Osteoblast (primary cell): ENCODE results near the gene DNAH6. TPM values are rescaled to one million over a fixed set of nuclear protein-coding genes. Genes with fewer than 3 reads are reported as not detected.

Experiments
- DNase-seq: peaks from one replicate; pipeline ENCODE4 v3.0.0; 2011; ENCODE audit warnings: low spot score, mixed read lengths; ENCODE audit not compliant: insufficient read length; ENCODE audit errors: missing footprints
- H2AFZ ChIP-seq: 2 replicates; pipeline ENCODE4 v1.6.0; 2011; ENCODE audit warnings: mild to moderate bottlenecking, low read length
- H3K27ac ChIP-seq: 2 replicates; pipeline ENCODE4 v1.5.1; 2011; ENCODE audit warnings: mild to moderate bottlenecking, low read depth, low read length, moderate library complexity
- H3K27me3 ChIP-seq: 2 replicates; pipeline ENCODE4 v1.6.0; 2012; ENCODE audit warnings: mild to moderate bottlenecking, control low read depth, inconsistent platforms, low read length, moderate library complexity; ENCODE audit not compliant: insufficient read depth
- H3K36me3 ChIP-seq: 2 replicates; pipeline ENCODE4 v1.5.1; 2011; ENCODE audit warnings: mild to moderate bottlenecking, low read length, control low read depth, moderate library complexity; ENCODE audit not compliant: insufficient read depth
- H3K4me1 ChIP-seq: 2 replicates; pipeline ENCODE4 v1.5.1; 2011; ENCODE audit warnings: mild to moderate bottlenecking, low read length, control low read depth, moderate library complexity; ENCODE audit not compliant: insufficient read depth
- H3K4me2 ChIP-seq: 2 replicates; pipeline ENCODE4 v1.6.0; 2011; ENCODE audit warnings: mild to moderate bottlenecking, low read length; ENCODE audit not compliant: insufficient read depth
- H3K4me3 ChIP-seq: fragments of 200-600 bp; sonication (generic); 3 replicates; pipeline ENCODE4 v1.5.1; 2012; ENCODE audit warnings: mild to moderate bottlenecking, low read length, inconsistent platforms; ENCODE audit not compliant: insufficient read depth
- H3K79me2 ChIP-seq: 2 replicates; pipeline ENCODE4 v1.6.0; 2012; ENCODE audit warnings: mild to moderate bottlenecking, low read length, control low read depth, inconsistent platforms; ENCODE audit not compliant: insufficient read depth
- H3K9me3 ChIP-seq: 2 replicates; pipeline ENCODE4 v1.5.1; 2011; ENCODE audit warnings: low read depth, low read length, control low read depth
- H4K20me1 ChIP-seq: 2 replicates; pipeline ENCODE4 v1.6.0; 2012; ENCODE audit warnings: mild to moderate bottlenecking, low read length, control low read depth; ENCODE audit not compliant: insufficient read depth
- total RNA-seq: library from RNA; depleted of rRNA; stranded (reverse); fragments of >200 nt; gene quantifications from 2 replicates; pipeline ENCODE4 v1.2.3, GENCODE V29; 2012
- TF ChIP-seq, protein P1 (sequence below): IDR thresholded peaks from 2 replicates; pipeline ENCODE4 v1.5.1; 2011; ENCODE audit warnings: mild to moderate bottlenecking, low read depth, low read length, moderate library complexity; ENCODE audit errors: extremely low read depth

The DNAH6 gene
- total RNA-seq, 1 donor: 0.36 TPM

DNA sequence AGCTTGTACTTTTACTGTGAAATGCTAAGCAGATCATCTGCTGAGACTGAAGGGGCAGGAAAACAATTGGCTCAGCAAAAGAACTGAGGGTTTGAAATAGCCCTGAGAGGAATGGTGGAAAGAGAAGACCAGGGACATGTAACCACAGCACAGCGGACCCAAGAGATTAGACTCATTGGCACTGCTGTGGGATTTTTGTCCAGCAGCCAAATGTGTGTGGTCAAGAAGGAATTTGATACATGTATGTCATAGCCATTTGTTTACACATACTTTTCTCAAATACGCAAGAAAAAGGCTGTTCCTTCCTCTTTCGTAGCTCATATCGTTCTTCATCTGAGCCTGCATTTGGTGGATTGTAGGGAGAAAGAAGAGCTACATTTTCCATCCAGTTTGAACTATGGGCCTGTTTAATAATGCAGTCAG lies 290.8 kb downstream of the DNAH6 start:
- Histone ChIP-seq H3K4me1 (peaks cover 17% of the 10 kb centered on the region), H3K27ac (peak overlapping the region; percentile 50), H3K79me2 (no peaks in the 10 kb centered on the region), H3K9me3 (no peaks in the 10 kb centered on the region), H3K27me3 (peaks cover 13% of the 10 kb centered on the region), H4K20me1 (no peaks in the 10 kb centered on the region), H3K4me2 (peak overlapping the region; percentile 65), H2AFZ (peak overlapping the region; percentile 3), H3K36me3 (no peaks in the 10 kb centered on the region), H3K4me3 (peak overlapping the region; percentile 4)
- TF ChIP-seq, protein P1, sequence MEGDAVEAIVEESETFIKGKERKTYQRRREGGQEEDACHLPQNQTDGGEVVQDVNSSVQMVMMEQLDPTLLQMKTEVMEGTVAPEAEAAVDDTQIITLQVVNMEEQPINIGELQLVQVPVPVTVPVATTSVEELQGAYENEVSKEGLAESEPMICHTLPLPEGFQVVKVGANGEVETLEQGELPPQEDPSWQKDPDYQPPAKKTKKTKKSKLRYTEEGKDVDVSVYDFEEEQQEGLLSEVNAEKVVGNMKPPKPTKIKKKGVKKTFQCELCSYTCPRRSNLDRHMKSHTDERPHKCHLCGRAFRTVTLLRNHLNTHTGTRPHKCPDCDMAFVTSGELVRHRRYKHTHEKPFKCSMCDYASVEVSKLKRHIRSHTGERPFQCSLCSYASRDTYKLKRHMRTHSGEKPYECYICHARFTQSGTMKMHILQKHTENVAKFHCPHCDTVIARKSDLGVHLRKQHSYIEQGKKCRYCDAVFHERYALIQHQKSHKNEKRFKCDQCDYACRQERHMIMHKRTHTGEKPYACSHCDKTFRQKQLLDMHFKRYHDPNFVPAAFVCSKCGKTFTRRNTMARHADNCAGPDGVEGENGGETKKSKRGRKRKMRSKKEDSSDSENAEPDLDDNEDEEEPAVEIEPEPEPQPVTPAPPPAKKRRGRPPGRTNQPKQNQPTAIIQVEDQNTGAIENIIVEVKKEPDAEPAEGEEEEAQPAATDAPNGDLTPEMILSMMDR: no peak
- DNase-seq: peak; percentile 91

- no peak overlapping the region for H3K27ac ChIP-seq
- peaks cover 17% of the 10 kb centered on the region for H3K4me1 ChIP-seq
- no peaks in the 10 kb centered on the region for H3K36me3 ChIP-seq
- DNase-seq: no peak
- no peak overlapping the region for H3K4me2 ChIP-seq
- H3K27me3 ChIP-seq: peaks cover 14% of the 10 kb centered on the region
- no peak overlapping the region for H3K4me3 ChIP-seq
- no peaks in the 10 kb centered on the region for H3K9me3 ChIP-seq
- no peak overlapping the region for H2AFZ ChIP-seq
- no peaks in the 10 kb centered on the region for H4K20me1 ChIP-seq
- no peaks in the 10 kb centered on the region for H3K79me2 ChIP-seq
- TF ChIP-seq, protein P1: no peak
Measured at GRCh38 chr2:84808279-84808678, 292.0 kb downstream of the DNAH6 start.

- TF ChIP-seq, protein P1: no peak
- no peak overlapping the region for H3K27ac ChIP-seq
- peaks cover 18% of the 10 kb centered on the region for H3K27me3 ChIP-seq
- DNase-seq: no peak
- no peak overlapping the region for H2AFZ ChIP-seq
- no peaks in the 10 kb centered on the region for H3K36me3 ChIP-seq
- H3K4me2 ChIP-seq: no peak overlapping the region
- H3K4me1 ChIP-seq: peaks cover 12% of the 10 kb centered on the region
- H3K9me3 ChIP-seq: no peaks in the 10 kb centered on the region
- H4K20me1 ChIP-seq: no peaks in the 10 kb centered on the region
- H3K4me3 ChIP-seq: no peak overlapping the region
- H3K79me2 ChIP-seq: no peaks in the 10 kb centered on the region
Measured at GRCh38 chr2:84811839-84812431, 295.6 kb downstream of the DNAH6 start.

DNA sequence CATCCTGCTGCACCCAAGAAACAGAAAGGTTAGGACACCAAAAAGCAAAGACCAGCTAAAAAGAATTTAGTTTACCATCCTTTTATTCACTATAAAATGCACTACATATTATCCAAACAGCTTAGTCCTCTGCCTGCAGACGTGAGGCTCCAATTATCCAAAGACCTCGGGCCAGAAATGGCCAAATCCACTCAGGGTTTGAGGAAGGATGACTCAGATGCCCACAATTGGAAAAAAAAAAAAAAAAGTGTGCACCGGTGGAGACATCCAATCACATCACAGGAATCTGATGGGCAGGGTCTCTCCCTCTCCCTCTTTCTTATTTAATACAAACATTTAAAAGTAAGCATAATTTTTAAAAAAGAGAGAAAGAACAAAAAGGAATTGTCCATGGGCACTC lies 298.8 kb downstream of the DNAH6 start:
- H3K4me2 ChIP-seq: peak overlapping the region; percentile 4
- no peaks in the 10 kb centered on the region for H3K36me3 ChIP-seq
- H3K79me2 ChIP-seq: no peaks in the 10 kb centered on the region
- no peaks in the 10 kb centered on the region for H3K9me3 ChIP-seq
- TF ChIP-seq, protein P1: no peak
- no peaks in the 10 kb centered on the region for H4K20me1 ChIP-seq
- no peak overlapping the region for H3K27ac ChIP-seq
- H3K4me3 ChIP-seq: no peak overlapping the region
- DNase-seq: no peak
- H2AFZ ChIP-seq: no peak overlapping the region
- H3K27me3 ChIP-seq: peaks cover 5% of the 10 kb centered on the region
- no peaks in the 10 kb centered on the region for H3K4me1 ChIP-seq
